ENCODE data around the gene BBS9. TPM values are rescaled to one million over a fixed set of nuclear protein-coding genes. Genes with fewer than 3 reads are reported as not detected.

Gene BBS9
- total RNA-seq, 1 donor from 2014 or later: 51.7 TPM

- H3K9ac ChIP-seq (ENCODE audit: low read depth in 1 of 3, low read length in 3 of 3): no peak overlapping the region
Measured at GRCh38 chr7:33400214-33400538, 270.8 kb downstream of the BBS9 start.

GRCh38 chr7:33410266-33410665, 280.9 kb downstream of the BBS9 start:
- Histone ChIP-seq H3K27ac (ENCODE audit: low read depth, low read length) (no peak overlapping the region), H3K36me3 (ENCODE audit: control insufficient read depth in 3 of 3, insufficient read depth in 3 of 3, low read length in 3 of 3) (no peaks in the 10 kb centered on the region), H3K9ac (ENCODE audit: low read depth in 1 of 3, low read length in 3 of 3) (no peak overlapping the region), H3K27me3 (ENCODE audit: control insufficient read depth in 3 of 3, insufficient read depth in 3 of 3, low read length in 3 of 3) (no peaks in the 10 kb centered on the region), H3K4me3 (ENCODE audit: low read length in 3 of 3) (no peak overlapping the region), H3K4me1 (ENCODE audit: control insufficient read depth in 3 of 3, insufficient read depth in 3 of 3, low read length in 3 of 3) (no peaks in the 10 kb centered on the region), H3K9me3 (ENCODE audit: control insufficient read depth in 3 of 3, low read length in 3 of 3) (no peaks in the 10 kb centered on the region)

More at GRCh38 chr7:33400214-33400538, 270.8 kb downstream of the BBS9 start:
- Histone ChIP-seq H3K9me3 (ENCODE audit: control insufficient read depth in 3 of 3, low read length in 3 of 3) (no peaks in the 10 kb centered on the region), H3K27ac (ENCODE audit: low read depth, low read length) (no peak overlapping the region), H3K36me3 (ENCODE audit: control insufficient read depth in 3 of 3, insufficient read depth in 3 of 3, low read length in 3 of 3) (no peaks in the 10 kb centered on the region), H3K4me1 (ENCODE audit: control insufficient read depth in 3 of 3, insufficient read depth in 3 of 3, low read length in 3 of 3) (no peaks in the 10 kb centered on the region), H3K27me3 (ENCODE audit: control insufficient read depth in 3 of 3, insufficient read depth in 3 of 3, low read length in 3 of 3) (no peaks in the 10 kb centered on the region), H3K4me3 (ENCODE audit: low read length in 3 of 3) (no peak overlapping the region)

GRCh38 chr7:33411020-33411419, 281.7 kb downstream of the BBS9 start:
- H3K9ac ChIP-seq (ENCODE audit: low read depth in 1 of 3, low read length in 3 of 3): no peak overlapping the region
- no peak overlapping the region for H3K27ac ChIP-seq (ENCODE audit: low read depth, low read length)
- H3K9me3 ChIP-seq (ENCODE audit: control insufficient read depth in 3 of 3, low read length in 3 of 3): no peaks in the 10 kb centered on the region
- H3K36me3 ChIP-seq (ENCODE audit: control insufficient read depth in 3 of 3, insufficient read depth in 3 of 3, low read length in 3 of 3): no peaks in the 10 kb centered on the region
- no peak overlapping the region for H3K4me3 ChIP-seq (ENCODE audit: low read length in 3 of 3)
- no peaks in the 10 kb centered on the region for H3K4me1 ChIP-seq (ENCODE audit: control insufficient read depth in 3 of 3, insufficient read depth in 3 of 3, low read length in 3 of 3)
- no peaks in the 10 kb centered on the region for H3K27me3 ChIP-seq (ENCODE audit: control insufficient read depth in 3 of 3, insufficient read depth in 3 of 3, low read length in 3 of 3)

GRCh38 chr7:33412331-33412730, 283.0 kb downstream of the BBS9 start:
- H3K27ac ChIP-seq (ENCODE audit: low read depth, low read length): no peak overlapping the region
- no peaks in the 10 kb centered on the region for H3K9me3 ChIP-seq (ENCODE audit: control insufficient read depth in 3 of 3, low read length in 3 of 3)
- H3K9ac ChIP-seq (ENCODE audit: low read depth in 1 of 3, low read length in 3 of 3): no peak overlapping the region
- H3K27me3 ChIP-seq (ENCODE audit: control insufficient read depth in 3 of 3, insufficient read depth in 3 of 3, low read length in 3 of 3): no peaks in the 10 kb centered on the region
- no peaks in the 10 kb centered on the region for H3K36me3 ChIP-seq (ENCODE audit: control insufficient read depth in 3 of 3, insufficient read depth in 3 of 3, low read length in 3 of 3)
- H3K4me1 ChIP-seq (ENCODE audit: control insufficient read depth in 3 of 3, insufficient read depth in 3 of 3, low read length in 3 of 3): no peaks in the 10 kb centered on the region
- no peak overlapping the region for H3K4me3 ChIP-seq (ENCODE audit: low read length in 3 of 3)

GRCh38 chr7:33418251-33418701, 288.9 kb downstream of the BBS9 start:
- Histone ChIP-seq H3K36me3 (ENCODE audit: control insufficient read depth in 3 of 3, insufficient read depth in 3 of 3, low read length in 3 of 3) (no peaks in the 10 kb centered on the region), H3K4me3 (ENCODE audit: low read length in 3 of 3) (no peak overlapping the region), H3K9me3 (ENCODE audit: control insufficient read depth in 3 of 3, low read length in 3 of 3) (no peaks in the 10 kb centered on the region), H3K27ac (ENCODE audit: low read depth, low read length) (no peak overlapping the region), H3K27me3 (ENCODE audit: control insufficient read depth in 3 of 3, insufficient read depth in 3 of 3, low read length in 3 of 3) (no peaks in the 10 kb centered on the region), H3K9ac (ENCODE audit: low read depth in 1 of 3, low read length in 3 of 3) (no peak overlapping the region), H3K4me1 (ENCODE audit: control insufficient read depth in 3 of 3, insufficient read depth in 3 of 3, low read length in 3 of 3) (peaks cover 0 to 4% (median 3%) of the 10 kb centered on the region in 3 donors)

DNA sequence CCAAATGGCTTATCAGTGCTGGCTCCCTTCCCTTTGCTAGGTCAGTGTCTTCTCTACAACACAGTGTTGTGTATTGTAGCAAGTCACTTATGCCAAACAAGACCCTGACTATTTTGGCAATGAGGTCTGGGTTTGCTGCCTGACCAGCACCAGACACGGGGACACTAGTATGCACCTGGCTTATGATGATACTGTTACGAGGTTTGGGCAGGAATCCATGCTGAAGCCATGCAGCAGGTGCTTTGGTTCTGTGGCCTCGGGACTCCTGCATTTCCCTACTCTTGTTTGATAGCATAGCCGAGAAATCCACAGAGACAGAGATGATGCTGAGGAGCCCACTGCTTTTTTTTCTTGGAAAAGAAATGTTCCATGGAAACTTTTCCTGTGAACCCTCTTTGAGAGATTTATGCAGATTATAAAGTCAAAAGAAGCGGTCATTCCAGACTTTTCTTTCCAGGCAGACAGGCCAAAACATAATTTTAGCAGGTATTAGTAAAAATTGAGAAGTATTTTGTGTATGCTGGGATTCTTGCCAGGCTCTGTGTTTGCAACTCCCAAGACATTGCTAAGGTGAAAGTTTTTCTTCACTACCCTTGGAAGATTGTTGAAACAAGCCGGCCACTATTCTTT, 291.1 kb downstream of the BBS9 start:
- Histone ChIP-seq H3K4me3 (ENCODE audit: low read length in 3 of 3) (no peak overlapping the region), H3K9ac (ENCODE audit: low read depth in 1 of 3, low read length in 3 of 3) (no peak overlapping the region), H3K27me3 (ENCODE audit: control insufficient read depth in 3 of 3, insufficient read depth in 3 of 3, low read length in 3 of 3) (no peaks in the 10 kb centered on the region), H3K4me1 (ENCODE audit: control insufficient read depth in 3 of 3, insufficient read depth in 3 of 3, low read length in 3 of 3) (peaks cover 0 to 4% (median 3%) of the 10 kb centered on the region in 3 donors), H3K27ac (ENCODE audit: low read depth, low read length) (no peak overlapping the region), H3K36me3 (ENCODE audit: control insufficient read depth in 3 of 3, insufficient read depth in 3 of 3, low read length in 3 of 3) (no peaks in the 10 kb centered on the region), H3K9me3 (ENCODE audit: control insufficient read depth in 3 of 3, low read length in 3 of 3) (no peaks in the 10 kb centered on the region)

- Histone ChIP-seq H3K4me1 (ENCODE audit: control insufficient read depth in 3 of 3, insufficient read depth in 3 of 3, low read length in 3 of 3) (peaks cover 0 to 4% (median 3%) of the 10 kb centered on the region in 3 donors), H3K27ac (ENCODE audit: low read depth, low read length) (no peak overlapping the region), H3K9me3 (ENCODE audit: control insufficient read depth in 3 of 3, low read length in 3 of 3) (no peaks in the 10 kb centered on the region), H3K36me3 (ENCODE audit: control insufficient read depth in 3 of 3, insufficient read depth in 3 of 3, low read length in 3 of 3) (no peaks in the 10 kb centered on the region), H3K27me3 (ENCODE audit: control insufficient read depth in 3 of 3, insufficient read depth in 3 of 3, low read length in 3 of 3) (no peaks in the 10 kb centered on the region), H3K9ac (ENCODE audit: low read depth in 1 of 3, low read length in 3 of 3) (no peak overlapping the region), H3K4me3 (ENCODE audit: low read length in 3 of 3) (no peak overlapping the region)
Measured at GRCh38 chr7:33421429-33421828, 292.1 kb downstream of the BBS9 start.

DNA sequence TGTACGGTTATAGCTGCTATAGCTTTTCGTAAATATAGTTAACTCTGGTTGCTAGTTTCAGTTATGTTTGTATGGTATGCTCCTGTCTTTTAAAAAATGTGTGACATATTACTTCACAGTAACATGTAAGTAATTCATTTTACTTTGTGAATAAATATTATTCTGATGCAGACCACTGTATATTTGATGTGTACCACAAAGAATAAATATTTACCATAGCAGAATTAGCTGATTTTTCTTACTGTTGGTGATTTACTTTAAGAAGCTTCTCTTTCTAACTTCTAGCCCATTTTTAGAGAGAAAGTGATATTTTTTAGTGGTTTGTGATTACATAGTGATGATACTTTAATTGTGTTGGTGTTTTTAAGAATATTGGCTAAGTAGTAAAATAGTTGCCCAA, 292.8 kb downstream of the BBS9 start:
- no peak overlapping the region for H3K27ac ChIP-seq (ENCODE audit: low read depth, low read length)
- H3K4me1 ChIP-seq (ENCODE audit: control insufficient read depth in 3 of 3, insufficient read depth in 3 of 3, low read length in 3 of 3): peaks cover 0 to 4% (median 3%) of the 10 kb centered on the region in 3 donors
- no peaks in the 10 kb centered on the region for H3K9me3 ChIP-seq (ENCODE audit: control insufficient read depth in 3 of 3, low read length in 3 of 3)
- no peak overlapping the region for H3K9ac ChIP-seq (ENCODE audit: low read depth in 1 of 3, low read length in 3 of 3)
- H3K36me3 ChIP-seq (ENCODE audit: control insufficient read depth in 3 of 3, insufficient read depth in 3 of 3, low read length in 3 of 3): no peaks in the 10 kb centered on the region
- H3K4me3 ChIP-seq (ENCODE audit: low read length in 3 of 3): no peak overlapping the region
- no peaks in the 10 kb centered on the region for H3K27me3 ChIP-seq (ENCODE audit: control insufficient read depth in 3 of 3, insufficient read depth in 3 of 3, low read length in 3 of 3)

GRCh38 chr7:33422825-33423645, 293.7 kb downstream of the BBS9 start:
- H3K4me1 ChIP-seq (ENCODE audit: control insufficient read depth in 3 of 3, insufficient read depth in 3 of 3, low read length in 3 of 3): peaks cover 0 to 4% (median 3%) of the 10 kb centered on the region in 3 donors
- no peaks in the 10 kb centered on the region for H3K36me3 ChIP-seq (ENCODE audit: control insufficient read depth in 3 of 3, insufficient read depth in 3 of 3, low read length in 3 of 3)
- H3K9ac ChIP-seq (ENCODE audit: low read depth in 1 of 3, low read length in 3 of 3): no peak overlapping the region
- no peaks in the 10 kb centered on the region for H3K27me3 ChIP-seq (ENCODE audit: control insufficient read depth in 3 of 3, insufficient read depth in 3 of 3, low read length in 3 of 3)
- no peak overlapping the region for H3K4me3 ChIP-seq (ENCODE audit: low read length in 3 of 3)
- H3K9me3 ChIP-seq (ENCODE audit: control insufficient read depth in 3 of 3, low read length in 3 of 3): no peaks in the 10 kb centered on the region
- no peak overlapping the region for H3K27ac ChIP-seq (ENCODE audit: low read depth, low read length)

DNA sequence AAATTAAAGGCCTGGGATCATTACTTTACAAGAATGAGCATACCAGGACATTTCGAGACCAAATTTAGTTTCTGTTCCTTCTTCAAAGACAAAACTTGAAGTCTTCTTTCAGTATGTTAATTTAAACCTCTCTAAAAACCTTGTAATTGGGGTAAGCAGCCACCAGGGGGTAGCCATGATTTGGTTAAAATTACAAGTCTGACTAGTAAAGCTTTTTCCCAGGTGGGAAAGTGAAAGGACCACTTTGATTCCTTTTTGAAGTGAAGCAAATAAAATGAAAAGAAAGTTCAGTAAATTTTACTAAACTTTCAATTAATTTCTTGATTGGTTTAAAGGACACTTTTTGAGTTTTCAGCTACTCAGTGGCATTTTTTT, 294.3 kb downstream of the BBS9 start:
- no peaks in the 10 kb centered on the region for H3K9me3 ChIP-seq (ENCODE audit: control insufficient read depth in 3 of 3, low read length in 3 of 3)
- H3K9ac ChIP-seq (ENCODE audit: low read depth in 1 of 3, low read length in 3 of 3): no peak overlapping the region
- H3K27me3 ChIP-seq (ENCODE audit: control insufficient read depth in 3 of 3, insufficient read depth in 3 of 3, low read length in 3 of 3): no peaks in the 10 kb centered on the region
- H3K27ac ChIP-seq (ENCODE audit: low read depth, low read length): no peak overlapping the region
- no peaks in the 10 kb centered on the region for H3K36me3 ChIP-seq (ENCODE audit: control insufficient read depth in 3 of 3, insufficient read depth in 3 of 3, low read length in 3 of 3)
- H3K4me3 ChIP-seq (ENCODE audit: low read length in 3 of 3): no peak overlapping the region
- peaks cover 0 to 4% (median 3%) of the 10 kb centered on the region in 3 donors for H3K4me1 ChIP-seq (ENCODE audit: control insufficient read depth in 3 of 3, insufficient read depth in 3 of 3, low read length in 3 of 3)
